Skin of body (tissue), 2 donors: ENCODE data around the gene PIK3CD. TPM values are rescaled to one million over a fixed set of nuclear protein-coding genes. Genes with fewer than 3 reads are reported as not detected.

Source experiments
- DNase-seq: peaks from one replicate; lab custom pipeline; 2025; lab: John Stamatoyannopoulos, UW
- total RNA-seq: library from RNA; depleted of rRNA; stranded (reverse); fragments of >200 nt; gene quantifications from one replicate; pipeline ENCODE4 v1.2.3, GENCODE V29; 2014

PIK3CD gene
- total RNA-seq, 1 donor from 2014 or later: 3.8 TPM

DNA sequence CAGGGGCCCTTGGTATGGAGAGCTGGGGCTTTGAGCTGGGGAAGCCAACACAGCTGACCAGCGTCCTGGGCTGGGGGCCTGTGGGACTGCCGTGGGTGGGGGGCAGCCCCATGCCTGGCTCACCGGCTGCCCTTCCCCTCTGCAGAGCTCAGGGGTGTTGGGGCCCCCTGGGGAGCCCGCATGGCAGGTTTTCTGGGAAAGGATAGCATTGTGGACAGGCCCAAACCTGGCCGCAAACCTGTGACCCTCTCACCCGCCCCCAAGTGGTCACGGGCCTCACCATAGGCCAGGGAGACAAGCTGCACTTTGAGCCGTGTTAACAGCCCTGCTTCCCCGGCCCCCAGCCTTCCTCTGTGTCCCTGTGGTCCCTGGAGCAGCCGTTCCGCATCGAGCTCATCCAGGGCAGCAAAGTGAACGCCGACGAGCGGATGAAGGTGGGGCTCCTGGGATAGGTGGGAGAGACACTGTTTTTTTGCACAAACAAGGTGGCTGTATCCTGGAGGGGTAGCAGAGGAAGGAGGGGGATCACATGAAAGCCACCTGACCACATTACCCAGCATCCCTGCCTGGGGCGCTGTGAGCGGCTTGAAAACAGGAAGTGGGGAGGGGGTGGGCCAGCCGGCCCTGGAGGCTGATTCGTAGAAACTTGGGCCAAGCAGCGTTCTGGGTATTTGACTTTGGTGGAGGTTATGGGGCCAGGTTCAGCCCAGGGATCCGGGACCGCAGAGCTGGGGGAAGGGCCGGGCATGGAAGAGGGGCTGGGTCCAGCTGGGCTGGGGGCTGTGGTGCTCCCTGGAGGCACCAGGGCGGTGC is 65.9 kb downstream of the PIK3CD start:
- peak; percentile 8 for DNase-seq

DNA sequence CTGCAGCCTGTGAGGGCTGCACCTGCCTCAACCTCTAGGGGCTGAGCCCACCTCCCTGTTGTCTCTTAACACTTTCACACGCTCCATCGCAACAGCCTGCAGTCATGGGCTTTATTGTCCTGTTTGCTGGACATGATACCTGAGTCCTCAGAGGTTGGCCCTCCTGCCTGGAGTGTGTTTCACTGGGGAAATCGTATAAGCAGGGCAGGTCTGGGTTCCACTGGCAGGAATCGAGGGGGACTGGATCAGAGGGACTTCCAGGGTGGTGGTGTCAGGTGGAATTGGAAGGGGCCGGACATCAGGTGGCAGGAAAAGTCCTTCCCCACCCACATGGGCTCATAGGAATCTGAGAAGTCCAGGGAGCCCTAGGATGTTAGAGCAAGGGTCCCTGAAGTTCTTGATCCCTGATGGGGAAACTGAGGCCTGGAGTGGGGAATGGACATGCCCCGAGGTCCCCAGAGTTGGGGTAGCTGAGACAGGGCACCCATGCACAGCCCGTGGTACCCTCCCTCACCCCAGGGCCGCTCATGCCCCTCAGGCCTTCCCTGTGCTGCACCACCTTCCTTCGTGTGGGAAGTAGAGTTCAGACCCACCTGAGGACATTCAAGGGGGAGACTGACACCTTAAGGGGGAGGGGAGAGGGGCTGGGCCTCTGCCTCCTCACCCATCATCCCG is 66.6 kb downstream of the PIK3CD start:
- no peak for DNase-seq

- no peak for DNase-seq
Measured at GRCh38 chr1:9719978-9720722, 68.6 kb downstream of the PIK3CD start.

DNA sequence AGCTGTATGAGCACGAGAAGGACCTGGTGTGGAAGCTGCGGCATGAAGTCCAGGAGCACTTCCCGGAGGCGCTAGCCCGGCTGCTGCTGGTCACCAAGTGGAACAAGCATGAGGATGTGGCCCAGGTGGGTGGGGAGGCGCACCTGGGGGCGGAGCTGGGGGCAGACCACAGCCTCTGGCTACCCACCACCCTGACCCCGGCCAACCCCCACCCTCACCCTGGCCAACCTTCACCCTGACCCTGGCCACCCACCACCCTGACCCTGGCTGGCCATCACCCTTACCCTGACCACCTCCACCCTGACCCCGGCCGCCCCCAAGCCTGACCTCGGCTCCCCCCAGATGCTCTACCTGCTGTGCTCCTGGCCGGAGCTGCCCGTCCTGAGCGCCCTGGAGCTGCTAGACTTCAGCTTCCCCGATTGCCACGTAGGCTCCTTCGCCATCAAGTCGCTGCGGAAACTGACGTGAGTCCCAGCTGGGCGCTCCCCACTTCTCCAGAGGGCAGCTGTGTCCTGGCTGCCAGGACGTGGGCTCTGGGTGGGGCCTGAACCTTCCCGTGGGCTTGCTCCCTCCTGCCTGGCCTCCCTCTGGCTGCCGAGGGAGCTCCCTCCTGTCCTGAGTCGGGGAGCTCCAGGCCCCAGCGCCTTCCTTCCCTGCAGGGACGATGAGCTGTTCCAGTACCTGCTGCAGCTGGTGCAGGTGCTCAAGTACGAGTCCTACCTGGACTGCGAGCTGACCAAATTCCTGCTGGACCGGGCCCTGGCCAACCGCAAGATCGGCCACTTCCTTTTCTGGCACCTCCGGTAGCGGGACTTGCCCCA is 69.5 kb downstream of the PIK3CD start:
- no peak for DNase-seq

GRCh38 chr1:9721606-9722377 is 70.3 kb downstream of the PIK3CD start:
- DNase-seq: no peak

- no peak for DNase-seq
Measured at GRCh38 chr1:9722378-9722749, 70.8 kb downstream of the PIK3CD start.

DNA sequence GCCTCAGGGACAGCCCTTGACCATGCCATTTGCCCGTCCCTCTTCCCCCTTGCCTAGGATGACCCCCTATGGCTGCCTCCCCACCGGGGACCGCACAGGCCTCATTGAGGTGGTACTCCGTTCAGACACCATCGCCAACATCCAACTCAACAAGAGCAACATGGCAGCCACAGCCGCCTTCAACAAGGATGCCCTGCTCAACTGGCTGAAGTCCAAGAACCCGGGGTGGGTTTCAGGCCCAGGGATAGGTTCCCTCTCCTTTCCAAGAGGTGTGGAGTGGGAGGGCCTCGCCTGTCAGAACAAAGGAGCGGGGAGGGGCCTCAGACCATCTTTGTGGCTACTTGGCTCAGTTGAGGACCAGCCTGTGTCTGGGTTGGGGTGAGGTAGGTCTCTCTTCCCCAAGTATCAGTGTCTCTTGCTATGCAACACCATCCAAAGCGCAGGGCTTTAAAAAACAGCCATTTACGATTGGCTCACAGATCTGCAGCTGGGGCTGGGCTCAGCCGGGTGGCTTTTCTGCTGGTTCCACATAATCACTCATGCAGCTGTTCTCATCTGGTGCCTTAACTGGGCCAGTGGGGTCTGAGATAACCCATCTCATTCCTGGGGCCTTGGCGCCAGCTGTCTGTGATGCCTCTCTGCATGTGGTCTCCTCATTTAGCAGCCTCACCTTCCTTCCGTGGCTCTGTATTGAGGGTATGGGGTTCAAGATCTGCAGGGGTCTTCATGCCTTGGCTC is 71.7 kb downstream of the PIK3CD start:
- DNase-seq: no peak

GRCh38 chr1:9723926-9724325 is 72.4 kb downstream of the PIK3CD start:
- no peak for DNase-seq

GRCh38 chr1:9724706-9725476 is 73.4 kb downstream of the PIK3CD start:
- DNase-seq: no peak

DNA sequence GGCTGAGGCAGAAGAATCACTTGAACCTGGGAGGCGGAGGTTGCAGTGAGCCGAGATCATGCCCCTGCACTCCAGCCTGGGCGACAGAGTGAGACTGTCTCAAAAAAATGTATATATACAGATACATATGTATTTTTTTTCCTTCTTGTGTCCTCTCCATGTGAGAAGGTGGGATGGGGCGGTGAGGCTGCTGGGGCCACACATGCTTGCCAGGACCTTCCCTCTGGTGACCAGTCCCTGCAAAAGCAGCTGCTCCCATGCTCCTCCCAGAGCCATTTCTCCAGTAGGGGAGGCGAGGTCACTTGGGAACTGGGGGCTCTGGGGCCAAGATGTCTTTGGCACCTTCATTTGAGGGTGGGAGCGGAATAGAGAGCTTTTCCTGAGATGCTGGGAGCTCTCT is 74.9 kb downstream of the PIK3CD start:
- no peak for DNase-seq

- no peak for DNase-seq
Measured at GRCh38 chr1:9726905-9727595, 75.5 kb downstream of the PIK3CD start.

- no peak for DNase-seq
Measured at GRCh38 chr1:9728451-9729295, 77.1 kb downstream of the PIK3CD start.

DNA sequence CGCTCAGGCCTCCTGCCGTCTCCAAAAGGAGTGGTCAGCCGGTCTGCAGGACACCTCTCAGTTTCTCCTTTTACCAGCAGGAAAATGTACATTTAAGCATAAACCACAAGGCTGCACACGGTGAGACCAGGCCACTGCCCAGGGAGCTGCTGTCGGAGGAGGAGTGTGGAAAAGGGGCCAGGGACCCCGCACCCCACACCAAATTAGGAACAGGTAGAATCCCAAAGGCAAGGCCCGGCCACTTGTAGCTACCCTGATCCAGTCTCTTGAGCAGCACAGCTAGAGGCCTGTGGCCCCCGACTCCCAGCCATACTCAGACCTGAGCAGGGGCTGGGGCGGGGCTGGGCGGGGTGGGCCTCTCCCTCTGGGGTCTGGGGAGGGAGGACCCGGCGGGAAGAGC is 78.0 kb downstream of the PIK3CD start:
- no peak for DNase-seq

GRCh38 chr1:9730096-9730901 is 78.8 kb downstream of the PIK3CD start:
- no peak for DNase-seq

- no peak for DNase-seq
Measured at GRCh38 chr1:9731051-9731537, 79.6 kb downstream of the PIK3CD start.

GRCh38 chr1:9731561-9731960 is 80.0 kb downstream of the PIK3CD start:
- no peak for DNase-seq
